A673 (cell line): ENCODE measurements around the gene TTLL11.

ENCODE experiments used
- CTCF ChIP-seq: fragments of 300-800, 200-600 bp; sonication (generic); conservative IDR thresholded peaks from 2 replicates; pipeline ENCODE4 v1.5.1; 2017; ENCODE audit warnings: low read depth, mild to moderate bottlenecking, antibody characterized with exemption, low read length, moderate library complexity, mixed read lengths
- EZH2 ChIP-seq: fragments of 200-600 bp; sonication (generic); IDR thresholded peaks from 2 replicates; pipeline ENCODE4 v1.6.1; 2017; ENCODE audit warnings: borderline replicate concordance, low read depth, mild to moderate bottlenecking, mixed read lengths, antibody characterized with exemption, low read length; ENCODE audit not compliant: poor library complexity, severe bottlenecking

GRCh38 chr9:122133263-122133983 lies 40.3 kb upstream of the TTLL11 start:
- TF ChIP-seq CTCF: no peak
- TF ChIP-seq EZH2: no peak
